NB4 (cell line): ENCODE data around the gene COL6A3.

ENCODE experiments used
- CTCF ChIP-seq: IDR thresholded peaks from one replicate; pipeline ENCODE4 v1.5.1; 2012; ENCODE audit warnings: low read depth, low read length
- MAX ChIP-seq: IDR thresholded peaks from 2 replicates; pipeline ENCODE4 v1.6.1; 2011; ENCODE audit warnings: low read depth, low read length
- POLR2A ChIP-seq: IDR thresholded peaks from 2 replicates; pipeline ENCODE4 v1.6.1; 2011; ENCODE audit warnings: mild to moderate bottlenecking; ENCODE audit not compliant: insufficient read length; ENCODE audit errors: extremely low read depth

DNA sequence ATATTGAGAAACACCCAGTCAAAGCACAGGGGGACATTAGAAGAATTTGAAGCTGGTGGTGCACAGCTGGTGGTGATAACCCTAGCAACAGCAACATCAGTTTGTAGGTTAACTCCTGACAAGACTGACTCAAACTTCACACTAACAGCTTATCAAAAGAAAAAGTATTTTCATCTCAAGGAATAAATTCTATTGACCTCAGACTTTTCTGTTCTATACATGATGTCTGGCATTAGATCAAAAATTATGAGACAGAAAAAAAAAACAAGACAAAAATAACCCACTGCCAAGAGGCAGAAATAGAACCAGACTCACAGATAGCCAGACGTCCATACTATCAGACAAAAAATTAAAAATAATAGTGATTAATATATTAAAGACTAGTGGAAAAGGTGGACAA, 126.1 kb downstream of the COL6A3 start:
- TF ChIP-seq CTCF, result no peak
- no peak for TF ChIP-seq POLR2A
- TF ChIP-seq MAX, result no peak
